Testis (tissue), 2 donors: Measurements from ENCODE around the gene ERO1A.

Source experiments
- CTCF ChIP-seq, 3 experiments: fragments of 450-650 bp in 2 of 3; fragments of 200-600 bp in 1 of 3; sonication (generic) in 1 of 3; IDR thresholded peaks; one replicate each; pipeline ENCODE4 v1.5.1; 2016 to 2019; ENCODE audit warnings: antibody characterized with exemption in 3 of 3, mild to moderate bottlenecking in 2 of 3, moderate library complexity in 1 of 3
- POLR2A ChIP-seq: fragments of 450-650 bp; IDR thresholded peaks from one replicate; pipeline ENCODE4 v1.6.1; 2017; ENCODE audit warnings: antibody characterized with exemption, mild to moderate bottlenecking, moderate library complexity

- TF ChIP-seq CTCF (IDR thresholded peaks at IDR 0.05): peak in 2 of 3 experiments; percentile 12 to 26
- TF ChIP-seq POLR2A: no peak
Measured at GRCh38 chr14:52678591-52678990, 16.8 kb downstream of the ERO1A start.
